ENCODE measurements around the gene PIGV.

PIGV gene

GRCh38 chr1:26789931-26790330, 2.2 kb downstream of the PIGV start:
- H3K4me3 ChIP-seq (ENCODE audit: low read length, poor library complexity, severe bottlenecking) = peak overlapping the region; percentile 81
- H3K79me2 ChIP-seq (ENCODE audit: insufficient read depth, low read length) = peaks cover 34% of the 10 kb centered on the region
- H3K4me1 ChIP-seq (ENCODE audit: insufficient read depth, low read length, poor library complexity, severe bottlenecking) = peaks cover 60% of the 10 kb centered on the region
- no peaks in the 10 kb centered on the region for H3K9me3 ChIP-seq (ENCODE audit: insufficient read depth, low read depth, low read length)
- peaks cover 14% of the 10 kb centered on the region for H3F3A ChIP-seq (ENCODE audit: low read depth)
- H3K27me3 ChIP-seq (ENCODE audit: insufficient read depth, low read length, poor library complexity, severe bottlenecking) = no peaks in the 10 kb centered on the region
- TF ChIP-seq CTCF (conservative IDR thresholded peaks at IDR 0.05; ENCODE audit: low read length) = no peak
- TF ChIP-seq EZH2phosphoT487 (IDR thresholded peaks at IDR 0.05; ENCODE audit: borderline replicate concordance) = no peak
- H4K20me1 ChIP-seq (ENCODE audit: insufficient read depth, low read length, poor library complexity, severe bottlenecking) = peaks cover 4% of the 10 kb centered on the region
- H3K4me2 ChIP-seq (ENCODE audit: low read depth, low read length, poor library complexity, severe bottlenecking) = peak overlapping the region; percentile 99
- H3K9me2 ChIP-seq (replicated peaks; ENCODE audit: low read depth, low read length) = no peaks in the 10 kb centered on the region
- H3K9ac ChIP-seq (ENCODE audit: low read depth, low read length, poor library complexity, severe bottlenecking) = peak overlapping the region; percentile 99
- no peak overlapping the region for H2AFZ ChIP-seq (ENCODE audit: low read length)
- H3K36me3 ChIP-seq (ENCODE audit: insufficient read depth, low read length) = peaks cover 6% of the 10 kb centered on the region; the same call in 1 of the 2 replicates

GRCh38 chr1:26790551-26790953, 2.8 kb downstream of the PIGV start:
- Histone ChIP-seq H3F3A (ENCODE audit: low read depth) (peaks cover 14% of the 10 kb centered on the region), H3K36me3 (ENCODE audit: insufficient read depth, low read length) (peaks cover 6% of the 10 kb centered on the region; the same call in 1 of the 2 replicates), H3K9me3 (ENCODE audit: insufficient read depth, low read depth, low read length) (no peaks in the 10 kb centered on the region), H4K20me1 (ENCODE audit: insufficient read depth, low read length, poor library complexity, severe bottlenecking) (peaks cover 4% of the 10 kb centered on the region), H3K9me2 (replicated peaks; ENCODE audit: low read depth, low read length) (no peaks in the 10 kb centered on the region), H3K27me3 (ENCODE audit: insufficient read depth, low read length, poor library complexity, severe bottlenecking) (no peaks in the 10 kb centered on the region), H2AFZ (ENCODE audit: low read length) (no peak overlapping the region), H3K4me2 (ENCODE audit: low read depth, low read length, poor library complexity, severe bottlenecking) (peak overlapping the region; percentile 99), H3K79me2 (ENCODE audit: insufficient read depth, low read length) (peaks cover 34% of the 10 kb centered on the region), H3K9ac (ENCODE audit: low read depth, low read length, poor library complexity, severe bottlenecking) (peak overlapping the region; percentile 99), H3K4me3 (ENCODE audit: low read length, poor library complexity, severe bottlenecking) (peak overlapping the region; percentile 4), H3K4me1 (ENCODE audit: insufficient read depth, low read length, poor library complexity, severe bottlenecking) (peaks cover 53% of the 10 kb centered on the region)
- TF ChIP-seq EZH2phosphoT487 (IDR thresholded peaks at IDR 0.05; ENCODE audit: borderline replicate concordance) = no peak
- no peak for TF ChIP-seq CTCF (conservative IDR thresholded peaks at IDR 0.05; ENCODE audit: low read length)

GRCh38 chr1:26791148-26791547, 3.4 kb downstream of the PIGV start:
- Histone ChIP-seq H2AFZ (ENCODE audit: low read length) (no peak overlapping the region), H3K79me2 (ENCODE audit: insufficient read depth, low read length) (peaks cover 34% of the 10 kb centered on the region), H3K27me3 (ENCODE audit: insufficient read depth, low read length, poor library complexity, severe bottlenecking) (no peaks in the 10 kb centered on the region), H3K36me3 (ENCODE audit: insufficient read depth, low read length) (peaks cover 6% of the 10 kb centered on the region; the same call in 1 of the 2 replicates), H3K4me3 (ENCODE audit: low read length, poor library complexity, severe bottlenecking) (no peak overlapping the region), H3K9ac (ENCODE audit: low read depth, low read length, poor library complexity, severe bottlenecking) (no peak overlapping the region), H3K9me3 (ENCODE audit: insufficient read depth, low read depth, low read length) (no peaks in the 10 kb centered on the region), H3F3A (ENCODE audit: low read depth) (peaks cover 14% of the 10 kb centered on the region), H3K9me2 (replicated peaks; ENCODE audit: low read depth, low read length) (no peaks in the 10 kb centered on the region), H3K4me1 (ENCODE audit: insufficient read depth, low read length, poor library complexity, severe bottlenecking) (peaks cover 48% of the 10 kb centered on the region), H3K4me2 (ENCODE audit: low read depth, low read length, poor library complexity, severe bottlenecking) (peak overlapping the region; percentile 99), H4K20me1 (ENCODE audit: insufficient read depth, low read length, poor library complexity, severe bottlenecking) (peaks cover 4% of the 10 kb centered on the region)
- TF ChIP-seq EZH2phosphoT487 (IDR thresholded peaks at IDR 0.05; ENCODE audit: borderline replicate concordance) (no peak), CTCF (conservative IDR thresholded peaks at IDR 0.05; ENCODE audit: low read length) (no peak)

Measured in Loucy (cell line).